Parathyroid adenoma (tissue), 2 donors: ENCODE measurements around the gene PEX11B.
A peak's percentile ranks its signal among the peaks of the same experiment; 100 is the strongest.

Source experiments
- H2AFZ ChIP-seq: fragments of 300-600 bp; sonication (generic); one replicate; pipeline ENCODE4 v1.7.0; 2017; ENCODE audit warnings: antibody characterized with exemption, mild to moderate bottlenecking
- H3K27ac ChIP-seq: fragments of 300-600 bp; sonication (generic); one replicate; pipeline ENCODE4 v1.7.0; 2017
- H3K27me3 ChIP-seq: fragments of 300-600 bp; sonication (generic); one replicate; pipeline ENCODE4 v1.7.0; 2017; ENCODE audit warnings: low read length; ENCODE audit not compliant: control insufficient read depth, insufficient read depth
- H3K36me3 ChIP-seq: fragments of 300-600 bp; sonication (generic); one replicate; pipeline ENCODE4 v1.7.0; 2017; ENCODE audit warnings: low read length; ENCODE audit not compliant: control insufficient read depth, insufficient read depth
- H3K4me1 ChIP-seq: fragments of 300-600 bp; sonication (generic); one replicate; pipeline ENCODE4 v1.7.0; 2017; ENCODE audit warnings: control low read depth
- H3K4me2 ChIP-seq: fragments of 300-600 bp; sonication (generic); one replicate; pipeline ENCODE4 v1.7.0; 2017; ENCODE audit warnings: low read length
- H3K4me3 ChIP-seq: fragments of 300-600 bp; sonication (generic); one replicate; pipeline ENCODE4 v1.7.0; 2017; ENCODE audit warnings: low read depth, low read length
- H3K79me2 ChIP-seq: fragments of 300-600 bp; sonication (generic); one replicate; pipeline ENCODE4 v1.7.0; 2017; ENCODE audit warnings: control low read depth
- H3K9ac ChIP-seq: fragments of 300-600 bp; sonication (generic); one replicate; pipeline ENCODE4 v1.7.0; 2017; ENCODE audit warnings: mild to moderate bottlenecking
- H3K9me3 ChIP-seq: fragments of 300-600 bp; sonication (generic); one replicate; pipeline ENCODE4 v1.7.0; 2017; ENCODE audit warnings: low read length; ENCODE audit not compliant: control insufficient read depth
- TF ChIP-seq, protein P1 (sequence below): fragments of 300-600 bp; sonication (generic); IDR thresholded peaks from one replicate; pipeline ENCODE4 v1.7.0; 2017; ENCODE audit warnings: antibody characterized with exemption, mild to moderate bottlenecking
- donor health status: primary hyperparathyroidism.

Gene PEX11B, protein sequence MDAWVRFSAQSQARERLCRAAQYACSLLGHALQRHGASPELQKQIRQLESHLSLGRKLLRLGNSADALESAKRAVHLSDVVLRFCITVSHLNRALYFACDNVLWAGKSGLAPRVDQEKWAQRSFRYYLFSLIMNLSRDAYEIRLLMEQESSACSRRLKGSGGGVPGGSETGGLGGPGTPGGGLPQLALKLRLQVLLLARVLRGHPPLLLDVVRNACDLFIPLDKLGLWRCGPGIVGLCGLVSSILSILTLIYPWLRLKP

DNA sequence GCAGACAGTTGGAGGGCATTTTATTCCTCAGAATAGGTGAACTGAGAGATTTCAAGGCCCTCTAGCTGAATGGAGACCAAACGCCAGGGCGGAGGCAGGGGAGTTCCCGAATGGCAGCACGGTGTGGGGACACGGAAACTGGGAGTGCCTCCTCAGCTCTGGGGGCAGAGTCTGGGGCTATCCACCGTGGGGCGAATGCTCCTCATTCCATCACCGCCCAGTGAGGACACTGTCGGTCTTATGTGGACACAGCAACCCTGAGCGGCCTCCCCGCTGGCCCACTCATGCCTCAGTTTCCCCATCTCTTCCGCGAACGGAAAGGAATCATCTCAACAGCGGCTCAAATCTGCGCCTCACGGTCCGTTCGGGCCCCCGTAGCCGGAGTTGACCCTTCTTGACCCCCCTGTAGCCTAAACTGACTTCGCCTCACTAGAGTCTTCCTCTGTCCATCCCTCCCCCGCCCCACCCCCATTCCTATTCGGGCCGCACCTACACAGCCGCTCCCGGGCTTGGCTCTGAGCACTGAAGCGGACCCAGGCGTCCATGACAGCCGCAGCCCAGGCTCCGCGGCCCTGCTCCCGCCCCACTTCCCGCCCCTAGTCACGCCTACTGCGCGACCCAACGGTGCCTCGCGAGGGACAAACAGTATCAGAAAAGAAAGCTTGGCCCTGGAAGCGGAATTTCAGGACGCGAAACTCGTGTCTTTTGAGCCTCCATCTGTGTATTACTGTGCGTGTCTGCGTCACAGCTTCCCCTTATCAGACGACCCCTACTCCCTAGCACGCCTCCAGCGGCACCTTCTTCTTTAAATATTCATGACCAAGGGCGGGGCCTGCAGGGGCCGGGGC lies at the start of gene PEX11B:
TSS of gene PEX11B (minus strand) at position 574 of the 848 bp plus-strand sequence. CDS start at position 545, 29 bp downstream.
- Histone ChIP-seq H3K4me3 (peak within 1 kb of the TSS; percentile 76), H3K9me3 (no peaks in the 10 kb centered on the region), H3K36me3 (no peaks in the 10 kb centered on the region), H3K27me3 (no peaks in the 10 kb centered on the region), H3K4me1 (no peaks in the 10 kb centered on the region), H3K9ac (peak within 1 kb of the TSS; percentile 63), H2AFZ (peak within 1 kb of the TSS; percentile 87), H3K79me2 (no peaks in the 10 kb centered on the region), H3K4me2 (peak within 1 kb of the TSS; percentile 88), H3K27ac (peak within 1 kb of the TSS; percentile 92)
- TF ChIP-seq, protein P1, sequence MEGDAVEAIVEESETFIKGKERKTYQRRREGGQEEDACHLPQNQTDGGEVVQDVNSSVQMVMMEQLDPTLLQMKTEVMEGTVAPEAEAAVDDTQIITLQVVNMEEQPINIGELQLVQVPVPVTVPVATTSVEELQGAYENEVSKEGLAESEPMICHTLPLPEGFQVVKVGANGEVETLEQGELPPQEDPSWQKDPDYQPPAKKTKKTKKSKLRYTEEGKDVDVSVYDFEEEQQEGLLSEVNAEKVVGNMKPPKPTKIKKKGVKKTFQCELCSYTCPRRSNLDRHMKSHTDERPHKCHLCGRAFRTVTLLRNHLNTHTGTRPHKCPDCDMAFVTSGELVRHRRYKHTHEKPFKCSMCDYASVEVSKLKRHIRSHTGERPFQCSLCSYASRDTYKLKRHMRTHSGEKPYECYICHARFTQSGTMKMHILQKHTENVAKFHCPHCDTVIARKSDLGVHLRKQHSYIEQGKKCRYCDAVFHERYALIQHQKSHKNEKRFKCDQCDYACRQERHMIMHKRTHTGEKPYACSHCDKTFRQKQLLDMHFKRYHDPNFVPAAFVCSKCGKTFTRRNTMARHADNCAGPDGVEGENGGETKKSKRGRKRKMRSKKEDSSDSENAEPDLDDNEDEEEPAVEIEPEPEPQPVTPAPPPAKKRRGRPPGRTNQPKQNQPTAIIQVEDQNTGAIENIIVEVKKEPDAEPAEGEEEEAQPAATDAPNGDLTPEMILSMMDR: no peak

DNA sequence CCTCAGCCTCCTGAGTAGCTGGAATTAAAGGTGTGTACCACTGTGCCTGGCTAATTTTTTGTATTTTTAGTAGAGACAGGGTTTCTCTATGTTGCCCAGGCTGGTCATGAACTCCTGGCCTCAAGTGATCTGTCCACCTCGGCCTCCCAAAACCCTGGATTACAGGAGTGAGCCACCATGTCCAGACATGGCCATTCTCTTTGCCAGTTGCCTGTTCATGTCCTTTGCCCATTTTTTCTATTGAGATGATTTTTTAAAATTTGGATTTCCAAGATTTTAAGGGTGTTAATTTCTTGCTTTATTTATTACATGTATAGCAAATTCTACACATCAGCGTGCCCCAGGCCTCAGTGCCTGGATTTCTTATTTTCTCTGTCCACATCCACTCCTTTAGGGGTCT lies 48.8 kb upstream of the PEX11B start:
- H3K36me3 ChIP-seq: no peaks in the 10 kb centered on the region
- no peak overlapping the region for H2AFZ ChIP-seq
- H3K4me2 ChIP-seq: no peak overlapping the region
- TF ChIP-seq, protein P1: no peak
- no peaks in the 10 kb centered on the region for H3K27me3 ChIP-seq
- H3K9me3 ChIP-seq: no peaks in the 10 kb centered on the region
- no peak overlapping the region for H3K27ac ChIP-seq
- H3K79me2 ChIP-seq: peaks cover 6% of the 10 kb centered on the region
- peaks cover 6% of the 10 kb centered on the region for H3K4me1 ChIP-seq
- H3K4me3 ChIP-seq: no peak overlapping the region
- no peak overlapping the region for H3K9ac ChIP-seq

DNA sequence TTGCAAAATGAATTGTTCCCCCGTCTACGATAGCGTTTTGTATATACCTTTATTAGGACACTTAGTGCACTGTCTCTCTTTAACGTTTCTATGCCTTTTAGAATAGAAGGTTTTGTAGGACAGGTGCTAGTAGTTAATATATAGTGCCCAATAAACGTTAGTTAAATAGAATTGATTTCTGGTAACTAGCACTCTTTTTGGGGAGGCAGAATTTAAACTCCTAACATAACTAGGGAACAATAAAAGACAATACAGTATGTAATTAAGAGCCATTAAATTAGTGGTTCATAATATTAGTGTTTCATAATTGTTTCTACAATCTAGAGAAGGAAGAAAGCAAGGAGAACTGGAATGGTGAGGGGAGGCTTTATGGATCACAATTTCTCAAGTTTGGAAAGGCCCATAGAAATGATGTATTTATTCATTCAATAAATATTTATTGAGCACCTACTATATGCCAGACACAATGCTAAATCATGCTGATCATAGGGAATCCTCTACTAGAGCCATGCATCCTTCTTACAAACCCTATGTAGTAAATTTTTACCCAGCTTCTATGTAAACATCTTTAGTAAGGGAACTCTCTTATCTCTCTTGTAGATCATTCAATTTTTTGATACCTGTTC lies 46.7 kb upstream of the PEX11B start:
- no peak overlapping the region for H3K9ac ChIP-seq
- H3K27me3 ChIP-seq: no peaks in the 10 kb centered on the region
- TF ChIP-seq, protein P1: no peak

DNA sequence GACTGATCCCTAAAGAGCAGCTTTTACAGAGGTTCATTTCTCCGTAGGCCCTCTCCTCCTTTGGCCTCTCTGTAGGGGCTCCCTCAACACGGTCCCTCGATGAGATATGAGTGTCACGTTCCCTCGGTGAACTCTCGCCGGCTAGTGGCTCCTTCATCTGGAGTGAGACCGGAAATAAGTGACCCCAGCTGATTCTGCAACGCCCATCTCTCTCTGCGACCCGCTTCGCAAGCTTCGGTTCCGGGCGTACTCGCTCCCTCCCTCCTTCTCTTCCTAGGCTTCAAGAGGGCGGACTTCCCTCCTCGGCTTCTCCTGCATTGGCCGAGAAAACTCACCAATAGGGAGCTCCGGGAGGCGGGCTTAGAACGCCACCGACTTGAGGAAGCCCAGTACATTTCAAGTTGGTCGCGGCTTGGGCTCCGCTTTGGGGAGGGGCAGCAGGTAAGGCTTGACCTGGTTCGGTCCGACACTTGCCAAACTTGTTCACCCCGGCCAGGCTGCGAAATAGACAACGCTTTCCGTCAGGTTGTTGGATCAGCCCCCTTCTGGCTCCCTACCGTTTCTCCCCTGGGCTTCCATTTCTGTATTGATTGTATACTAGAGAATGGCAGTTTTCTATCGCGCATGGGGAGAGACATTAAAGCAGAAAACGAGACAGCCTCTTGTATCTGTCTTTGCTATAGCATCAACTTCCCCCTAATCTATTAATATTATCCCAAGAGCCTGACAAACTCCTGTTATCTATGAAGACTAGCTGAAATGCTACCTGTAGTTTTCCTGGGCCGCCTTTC lies 46.0 kb upstream of the PEX11B start, which contains the start of the genes ANKRD34A and POLR3GL:
TSS of gene ANKRD34A (minus strand) at position 248 of the 791 bp plus-strand sequence. CDS start 2,816 bp downstream, outside the sequence.
TSS of gene POLR3GL (plus strand) at position 363 of the 791 bp plus-strand sequence. CDS start 10,176 bp downstream, outside the sequence.
- Histone ChIP-seq H3K9ac (no peak within 1 kb of the TSS), H3K4me1 (peaks cover 8% of the 10 kb centered on the region), H3K4me2 (peak within 1 kb of the TSS; percentile 78), H3K79me2 (peaks cover 7% of the 10 kb centered on the region), H3K27ac (peak within 1 kb of the TSS; percentile 92), H3K9me3 (no peaks in the 10 kb centered on the region), H3K36me3 (no peaks in the 10 kb centered on the region), H3K4me3 (peak within 1 kb of the TSS; percentile 48), H2AFZ (peak within 1 kb of the TSS; percentile 67), H3K27me3 (no peaks in the 10 kb centered on the region)
- TF ChIP-seq, protein P1: no peak

More for the DNA sequence above, 46.7 kb upstream of the PEX11B start:
- Histone ChIP-seq H3K36me3 (no peaks in the 10 kb centered on the region), H3K4me2 (peak overlapping the region; percentile 78), H3K9me3 (no peaks in the 10 kb centered on the region), H3K27ac (peak overlapping the region; percentile 92), H3K79me2 (peaks cover 9% of the 10 kb centered on the region), H3K4me3 (peak overlapping the region; percentile 48), H2AFZ (peak overlapping the region; percentile 67), H3K4me1 (peaks cover 6% of the 10 kb centered on the region)
